ENCODE measurements around the gene ATP6V0A1. TPM values are rescaled to one million over a fixed set of nuclear protein-coding genes. Genes with fewer than 3 reads are reported as not detected.

ATP6V0A1 gene
- total RNA-seq, 1 experiment from 2014 or later, result 55.2 TPM

GRCh38 chr17:42554250-42555121 lies 95.8 kb downstream of the ATP6V0A1 start (continued):
- peak; percentile 80; the same call in 1 of the 2 replicates for TF ChIP-seq SMAD3 (CRISPR knock-in tag; IDR thresholded peaks at IDR 0.05; ENCODE audit: borderline replicate concordance)
- TF ChIP-seq, protein P1, sequence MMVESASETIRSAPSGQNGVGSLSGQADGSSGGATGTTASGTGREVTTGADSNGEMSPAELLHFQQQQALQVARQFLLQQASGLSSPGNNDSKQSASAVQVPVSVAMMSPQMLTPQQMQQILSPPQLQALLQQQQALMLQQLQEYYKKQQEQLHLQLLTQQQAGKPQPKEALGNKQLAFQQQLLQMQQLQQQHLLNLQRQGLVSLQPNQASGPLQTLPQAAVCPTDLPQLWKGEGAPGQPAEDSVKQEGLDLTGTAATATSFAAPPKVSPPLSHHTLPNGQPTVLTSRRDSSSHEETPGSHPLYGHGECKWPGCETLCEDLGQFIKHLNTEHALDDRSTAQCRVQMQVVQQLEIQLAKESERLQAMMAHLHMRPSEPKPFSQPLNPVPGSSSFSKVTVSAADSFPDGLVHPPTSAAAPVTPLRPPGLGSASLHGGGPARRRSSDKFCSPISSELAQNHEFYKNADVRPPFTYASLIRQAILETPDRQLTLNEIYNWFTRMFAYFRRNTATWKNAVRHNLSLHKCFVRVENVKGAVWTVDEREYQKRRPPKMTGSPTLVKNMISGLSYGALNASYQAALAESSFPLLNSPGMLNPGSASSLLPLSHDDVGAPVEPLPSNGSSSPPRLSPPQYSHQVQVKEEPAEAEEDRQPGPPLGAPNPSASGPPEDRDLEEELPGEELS (CRISPR knock-in tag; IDR thresholded peaks at IDR 0.05), result peak; percentile 88
- no peak for TF ChIP-seq ELF4 (CRISPR knock-in tag; IDR thresholded peaks at IDR 0.05; ENCODE audit: low read depth)
- TF ChIP-seq, protein P2, sequence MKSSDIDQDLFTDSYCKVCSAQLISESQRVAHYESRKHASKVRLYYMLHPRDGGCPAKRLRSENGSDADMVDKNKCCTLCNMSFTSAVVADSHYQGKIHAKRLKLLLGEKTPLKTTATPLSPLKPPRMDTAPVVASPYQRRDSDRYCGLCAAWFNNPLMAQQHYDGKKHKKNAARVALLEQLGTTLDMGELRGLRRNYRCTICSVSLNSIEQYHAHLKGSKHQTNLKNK (CRISPR knock-in tag; IDR thresholded peaks at IDR 0.05), result no peak
- TF ChIP-seq, protein P3, sequence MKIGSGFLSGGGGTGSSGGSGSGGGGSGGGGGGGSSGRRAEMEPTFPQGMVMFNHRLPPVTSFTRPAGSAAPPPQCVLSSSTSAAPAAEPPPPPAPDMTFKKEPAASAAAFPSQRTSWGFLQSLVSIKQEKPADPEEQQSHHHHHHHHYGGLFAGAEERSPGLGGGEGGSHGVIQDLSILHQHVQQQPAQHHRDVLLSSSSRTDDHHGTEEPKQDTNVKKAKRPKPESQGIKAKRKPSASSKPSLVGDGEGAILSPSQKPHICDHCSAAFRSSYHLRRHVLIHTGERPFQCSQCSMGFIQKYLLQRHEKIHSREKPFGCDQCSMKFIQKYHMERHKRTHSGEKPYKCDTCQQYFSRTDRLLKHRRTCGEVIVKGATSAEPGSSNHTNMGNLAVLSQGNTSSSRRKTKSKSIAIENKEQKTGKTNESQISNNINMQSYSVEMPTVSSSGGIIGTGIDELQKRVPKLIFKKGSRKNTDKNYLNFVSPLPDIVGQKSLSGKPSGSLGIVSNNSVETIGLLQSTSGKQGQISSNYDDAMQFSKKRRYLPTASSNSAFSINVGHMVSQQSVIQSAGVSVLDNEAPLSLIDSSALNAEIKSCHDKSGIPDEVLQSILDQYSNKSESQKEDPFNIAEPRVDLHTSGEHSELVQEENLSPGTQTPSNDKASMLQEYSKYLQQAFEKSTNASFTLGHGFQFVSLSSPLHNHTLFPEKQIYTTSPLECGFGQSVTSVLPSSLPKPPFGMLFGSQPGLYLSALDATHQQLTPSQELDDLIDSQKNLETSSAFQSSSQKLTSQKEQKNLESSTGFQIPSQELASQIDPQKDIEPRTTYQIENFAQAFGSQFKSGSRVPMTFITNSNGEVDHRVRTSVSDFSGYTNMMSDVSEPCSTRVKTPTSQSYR (CRISPR knock-in tag; IDR thresholded peaks at IDR 0.05), result no peak; the same call in 1 of the 2 replicates
- TF ChIP-seq ATF2 (CRISPR knock-in tag; IDR thresholded peaks at IDR 0.05; ENCODE audit: borderline replicate concordance, low read depth), result no peak; the same call in 1 of the 2 replicates
- TF ChIP-seq CBFB (CRISPR knock-in tag; IDR thresholded peaks at IDR 0.05; ENCODE audit: low read depth), result peak; percentile 97
- TF ChIP-seq, protein P4, sequence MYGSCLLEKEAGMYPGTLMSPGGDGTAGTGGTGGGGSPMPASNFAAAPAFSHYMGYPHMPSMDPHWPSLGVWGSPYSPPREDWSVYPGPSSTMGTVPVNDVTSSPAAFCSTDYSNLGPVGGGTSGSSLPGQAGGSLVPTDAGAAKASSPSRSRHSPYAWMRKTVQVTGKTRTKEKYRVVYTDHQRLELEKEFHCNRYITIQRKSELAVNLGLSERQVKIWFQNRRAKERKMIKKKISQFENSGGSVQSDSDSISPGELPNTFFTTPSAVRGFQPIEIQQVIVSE (CRISPR knock-in tag; IDR thresholded peaks at IDR 0.05; ENCODE audit: borderline replicate concordance), result no peak
- no peak for TF ChIP-seq TEAD4 (CRISPR knock-in tag; IDR thresholded peaks at IDR 0.05)
- peak; percentile 78; the same call in 1 of the 2 replicates for TF ChIP-seq KAT7 (CRISPR knock-in tag; IDR thresholded peaks at IDR 0.05; ENCODE audit: borderline replicate concordance)
- TF ChIP-seq ZNF138 (CRISPR knock-in tag; conservative IDR thresholded peaks at IDR 0.05), result 0 out of 2 replicates have a peak, but pooled peaks have one; percentile 23
- peak; percentile 89 for TF ChIP-seq FOXK1 (CRISPR knock-in tag; IDR thresholded peaks at IDR 0.05)
- TF ChIP-seq, protein P5, sequence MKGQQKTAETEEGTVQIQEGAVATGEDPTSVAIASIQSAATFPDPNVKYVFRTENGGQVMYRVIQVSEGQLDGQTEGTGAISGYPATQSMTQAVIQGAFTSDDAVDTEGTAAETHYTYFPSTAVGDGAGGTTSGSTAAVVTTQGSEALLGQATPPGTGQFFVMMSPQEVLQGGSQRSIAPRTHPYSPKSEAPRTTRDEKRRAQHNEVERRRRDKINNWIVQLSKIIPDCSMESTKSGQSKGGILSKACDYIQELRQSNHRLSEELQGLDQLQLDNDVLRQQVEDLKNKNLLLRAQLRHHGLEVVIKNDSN (CRISPR knock-in tag; IDR thresholded peaks at IDR 0.05), result no peak
- no peak for TF ChIP-seq ZNF671 (CRISPR knock-in tag; IDR thresholded peaks at IDR 0.05)
- 0 out of 2 replicates have a peak, but pooled peaks have one; percentile 16 for TF ChIP-seq PRDM15 (CRISPR knock-in tag; IDR thresholded peaks at IDR 0.05)
- TF ChIP-seq ZNF232 (CRISPR knock-in tag; IDR thresholded peaks at IDR 0.05), result 0 out of 2 replicates have a peak, but pooled peaks have one; percentile 52
- no peak for TF ChIP-seq ZNF263 (CRISPR knock-in tag; IDR thresholded peaks at IDR 0.05; ENCODE audit: low read depth)
- TF ChIP-seq GABPB1 (CRISPR knock-in tag; IDR thresholded peaks at IDR 0.05), result peak; percentile 84
- no peak for TF ChIP-seq SOX15 (CRISPR knock-in tag; IDR thresholded peaks at IDR 0.05)
- TF ChIP-seq ZNF512 (CRISPR knock-in tag; IDR thresholded peaks at IDR 0.05; ENCODE audit: borderline replicate concordance), result no peak
- no peak for TF ChIP-seq ZNF416 (CRISPR knock-in tag; IDR thresholded peaks at IDR 0.05)
- no peak for TF ChIP-seq NR1H2 (CRISPR knock-in tag; IDR thresholded peaks at IDR 0.05)
- no peak for TF ChIP-seq GRHL2 (CRISPR knock-in tag; IDR thresholded peaks at IDR 0.05; ENCODE audit: insufficient replicate concordance, severe bottlenecking)
- TF ChIP-seq MAX (CRISPR knock-in tag; IDR thresholded peaks at IDR 0.05), result peak; percentile 90
